ENCODE measurements around the gene NOTCH2.

Gene NOTCH2

DNA sequence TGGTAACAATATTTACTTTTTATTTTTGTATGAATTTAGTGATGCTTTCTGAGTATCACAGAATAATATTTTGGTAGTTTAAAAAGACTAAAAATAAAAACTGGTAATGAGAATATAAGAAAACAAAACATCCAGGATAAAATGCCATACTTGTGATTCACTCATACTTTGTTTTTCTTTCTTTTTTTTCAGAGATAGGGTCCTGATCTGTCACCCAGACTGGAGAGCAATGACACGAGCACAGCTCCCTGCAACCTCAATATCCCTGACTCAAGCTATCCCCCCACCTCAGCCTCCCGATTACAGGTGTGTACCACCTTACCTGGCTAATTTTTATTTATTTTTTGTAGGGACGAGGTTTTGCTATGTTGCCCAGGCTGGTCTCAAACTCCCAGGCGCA lies 109.0 kb downstream of the NOTCH2 start:
- ChIA-PET POLR2A (ENCODE audit: low non-redundant PET) (no interaction called here), CTCF (interaction anchor here (0.9 kb wide), 1 partner anchor 12 kb away, joined by 3 read pairs; no protein-coding TSS in a partner anchor)
- TF ChIP-seq, protein P1, sequence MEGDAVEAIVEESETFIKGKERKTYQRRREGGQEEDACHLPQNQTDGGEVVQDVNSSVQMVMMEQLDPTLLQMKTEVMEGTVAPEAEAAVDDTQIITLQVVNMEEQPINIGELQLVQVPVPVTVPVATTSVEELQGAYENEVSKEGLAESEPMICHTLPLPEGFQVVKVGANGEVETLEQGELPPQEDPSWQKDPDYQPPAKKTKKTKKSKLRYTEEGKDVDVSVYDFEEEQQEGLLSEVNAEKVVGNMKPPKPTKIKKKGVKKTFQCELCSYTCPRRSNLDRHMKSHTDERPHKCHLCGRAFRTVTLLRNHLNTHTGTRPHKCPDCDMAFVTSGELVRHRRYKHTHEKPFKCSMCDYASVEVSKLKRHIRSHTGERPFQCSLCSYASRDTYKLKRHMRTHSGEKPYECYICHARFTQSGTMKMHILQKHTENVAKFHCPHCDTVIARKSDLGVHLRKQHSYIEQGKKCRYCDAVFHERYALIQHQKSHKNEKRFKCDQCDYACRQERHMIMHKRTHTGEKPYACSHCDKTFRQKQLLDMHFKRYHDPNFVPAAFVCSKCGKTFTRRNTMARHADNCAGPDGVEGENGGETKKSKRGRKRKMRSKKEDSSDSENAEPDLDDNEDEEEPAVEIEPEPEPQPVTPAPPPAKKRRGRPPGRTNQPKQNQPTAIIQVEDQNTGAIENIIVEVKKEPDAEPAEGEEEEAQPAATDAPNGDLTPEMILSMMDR (conservative IDR thresholded peaks at IDR 0.05; ENCODE audit: low read depth) = no peak
- no peak overlapping the region for H3K27ac ChIP-seq
- no peak for DNase-seq (ENCODE audit: low spot score)

- DNase-seq (ENCODE audit: low spot score) = no peak
- TF ChIP-seq, protein P1 (conservative IDR thresholded peaks at IDR 0.05; ENCODE audit: low read depth) = no peak
- H3K27ac ChIP-seq = no peak overlapping the region
- ChIA-PET CTCF (interaction anchor here (0.9 kb wide), 1 partner anchor 11 kb away, joined by 3 read pairs; no protein-coding TSS in a partner anchor), POLR2A (ENCODE audit: low non-redundant PET) (no interaction called here)
These were observed 109.9 kb downstream of the NOTCH2 start for GRCh38 chr1:119959268-119960220.

- H3K27ac ChIP-seq = no peak overlapping the region
- TF ChIP-seq, protein P1 (conservative IDR thresholded peaks at IDR 0.05; ENCODE audit: low read depth) = no peak
- ChIA-PET CTCF (no interaction called here), POLR2A (ENCODE audit: low non-redundant PET) (no interaction called here)
- no peak for DNase-seq (ENCODE audit: low spot score)
These were observed 111.2 kb downstream of the NOTCH2 start for GRCh38 chr1:119958223-119958622.

- DNase-seq (ENCODE audit: low spot score) = no peak
- no peak overlapping the region for H3K27ac ChIP-seq
- CTCF ChIA-PET = interaction anchor here (0.7 to 1.0 kb wide), 2 partner anchors 8 to 12 kb away, joined by 5 read pairs; no protein-coding TSS in a partner anchor
- POLR2A ChIA-PET (ENCODE audit: low non-redundant PET) = no interaction called here
- TF ChIP-seq, protein P1 (conservative IDR thresholded peaks at IDR 0.05; ENCODE audit: low read depth) = no peak
These were observed 113.2 kb downstream of the NOTCH2 start for GRCh38 chr1:119956306-119956705.

DNA sequence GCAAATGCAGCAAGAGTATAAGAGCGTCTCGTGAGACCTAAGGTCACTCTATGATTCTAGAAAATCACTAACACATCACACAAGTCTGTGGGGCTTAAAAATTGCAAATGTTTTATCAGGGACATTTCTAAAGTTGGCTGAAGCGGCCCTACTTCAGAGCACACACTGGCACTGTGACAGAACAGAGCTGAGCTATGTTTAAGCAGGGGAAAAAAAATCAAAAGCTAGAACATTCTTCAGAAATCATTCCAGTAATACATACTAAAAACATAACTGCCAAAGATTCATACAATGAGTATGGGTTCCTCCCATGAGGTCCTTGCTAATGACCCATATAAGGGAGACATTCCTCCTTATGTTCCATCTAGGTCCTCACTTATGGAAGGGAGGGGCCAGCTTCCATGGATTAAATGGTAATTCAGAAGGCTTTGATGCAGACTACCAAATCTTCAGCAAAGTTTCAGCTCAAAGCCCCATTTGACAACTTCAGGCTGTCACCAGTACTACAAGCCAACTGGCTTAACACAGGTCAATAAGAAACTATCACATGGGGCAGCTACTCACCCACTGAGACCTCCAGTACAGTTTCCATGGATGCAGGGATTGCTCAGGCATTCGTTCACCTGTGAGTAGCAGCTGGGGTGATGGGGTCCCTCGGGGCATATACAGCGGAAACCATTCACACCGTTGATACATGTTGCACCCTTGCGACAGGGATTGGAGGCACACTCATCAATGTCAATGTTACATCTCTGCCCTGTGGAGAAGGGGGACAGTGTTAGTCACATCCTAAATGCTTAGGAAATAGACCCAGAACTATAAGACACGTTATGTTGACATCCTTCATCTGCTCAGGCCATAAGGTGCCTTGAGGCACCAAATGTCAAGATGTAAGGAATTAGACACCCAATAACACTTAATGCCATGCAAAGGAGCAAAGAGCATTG lies 114.7 kb downstream of the NOTCH2 start:
- no peak for DNase-seq (ENCODE audit: low spot score)
- TF ChIP-seq, protein P1 (conservative IDR thresholded peaks at IDR 0.05; ENCODE audit: low read depth) = no peak
- ChIA-PET POLR2A (ENCODE audit: low non-redundant PET) (no interaction called here), CTCF (no interaction called here)
- no peak overlapping the region for H3K27ac ChIP-seq
